Activated gamma-delta T cell (primary cell): ENCODE results near the gene TEAD3.

Experiments used
- DNase-seq: peaks from one replicate; lab custom pipeline; 2025; lab: John Stamatoyannopoulos, UW

TEAD3 gene

DNA sequence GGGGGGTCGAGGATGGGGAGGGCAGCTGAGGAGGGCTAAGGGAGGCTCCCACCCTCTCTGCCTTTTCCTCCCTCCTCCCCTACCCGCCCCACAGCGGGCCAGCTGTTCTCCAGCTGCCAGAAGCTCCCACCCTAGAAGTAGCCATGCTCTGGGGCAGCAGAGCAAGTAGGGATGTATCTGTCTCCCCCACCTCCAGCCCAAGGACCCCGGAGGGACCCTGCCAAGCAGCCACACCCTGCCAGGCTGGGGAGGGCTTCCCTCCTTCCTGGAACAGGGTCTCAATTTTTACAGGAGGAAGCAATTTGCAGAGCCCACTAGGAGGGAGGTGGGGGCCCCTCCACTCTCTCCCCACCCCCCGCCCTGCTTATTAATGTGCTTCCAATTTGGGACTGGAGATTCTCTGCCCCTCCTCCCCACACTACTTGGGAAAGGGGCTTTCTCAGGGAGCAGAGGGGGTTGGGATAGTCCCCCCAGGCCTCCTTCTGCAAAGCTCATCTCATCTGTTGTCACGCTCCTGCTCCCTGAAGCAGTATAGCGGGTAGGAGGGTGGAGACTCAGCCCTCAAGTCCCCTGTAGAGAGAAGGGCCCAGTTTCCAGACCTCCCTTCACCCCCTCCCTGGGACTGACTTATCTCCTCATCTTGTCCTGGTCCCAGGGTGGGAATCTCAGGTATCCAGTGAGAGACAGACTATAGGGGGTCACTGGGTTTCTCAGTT, 4.5 kb downstream of the TEAD3 start:
- no peak for DNase-seq

DNA sequence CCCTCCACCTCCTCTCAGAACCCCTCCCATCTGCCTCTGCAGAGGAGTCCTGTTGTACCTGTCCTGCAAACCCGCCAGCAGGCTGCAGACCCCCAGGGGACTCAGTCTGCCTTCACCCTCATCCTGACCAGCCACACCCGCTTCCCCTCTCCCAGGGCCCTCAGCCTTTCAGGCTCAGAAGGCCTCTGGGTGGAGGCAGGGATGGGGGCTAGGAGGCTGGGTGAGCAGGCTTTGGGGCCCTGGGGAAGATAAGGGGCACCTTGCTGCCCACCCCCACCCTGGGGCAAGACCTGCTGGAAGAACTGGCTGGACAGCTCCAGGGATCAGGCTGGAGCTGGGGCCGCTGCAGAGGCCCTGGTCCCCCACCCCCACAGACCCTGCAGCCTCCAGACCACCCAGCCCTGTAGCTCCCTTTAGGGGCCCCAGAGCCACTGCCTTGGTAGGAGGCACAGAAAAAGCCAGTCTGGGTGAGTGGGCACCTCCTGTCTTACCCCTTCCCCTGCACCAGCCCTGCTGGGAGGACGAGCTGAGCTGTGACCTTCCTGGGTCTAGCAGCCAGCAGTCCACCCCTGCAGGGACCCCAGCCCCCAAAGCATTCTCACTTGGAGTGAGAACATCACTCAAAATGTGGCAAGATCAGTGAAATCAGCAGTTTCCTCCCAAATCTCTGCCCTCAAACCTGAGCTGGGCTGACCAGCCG, 5.2 kb downstream of the TEAD3 start:
- DNase-seq: no peak

DNA sequence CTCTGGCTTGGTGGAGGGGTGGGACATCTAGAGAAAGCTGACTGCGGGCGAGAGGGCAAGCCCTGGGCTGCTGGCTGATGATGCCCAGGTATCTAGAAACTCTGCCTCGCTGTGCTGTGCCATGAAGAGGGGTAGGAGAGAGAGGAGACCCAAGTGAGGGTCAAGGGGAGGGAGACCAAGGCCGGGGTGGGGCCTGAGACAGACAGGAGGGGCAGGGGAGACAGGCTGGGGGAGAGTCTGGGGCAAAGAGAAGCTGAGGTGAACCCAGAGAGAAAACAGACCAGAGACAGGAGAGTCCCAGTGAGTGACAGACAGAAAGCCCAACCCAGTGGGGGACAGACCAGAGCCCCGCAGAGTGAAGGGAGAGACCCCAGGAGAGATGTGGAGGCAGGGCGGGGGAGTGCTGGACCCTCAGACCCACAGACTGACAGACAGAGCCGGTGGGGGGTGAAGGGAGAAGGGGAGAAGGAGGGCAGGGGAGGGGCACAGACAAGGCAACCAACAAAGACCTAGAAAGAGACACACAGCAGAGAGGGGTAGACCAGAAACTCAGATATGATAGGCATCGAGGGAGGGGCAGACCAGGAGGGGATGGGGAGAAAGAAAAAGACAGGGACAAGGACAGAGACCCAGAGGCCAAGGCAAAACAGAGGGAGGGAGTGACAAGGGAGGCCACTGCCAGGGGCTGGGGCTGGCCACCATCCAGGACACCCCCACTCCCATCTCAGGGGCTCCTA, 5.9 kb downstream of the TEAD3 start:
- no peak for DNase-seq

DNA sequence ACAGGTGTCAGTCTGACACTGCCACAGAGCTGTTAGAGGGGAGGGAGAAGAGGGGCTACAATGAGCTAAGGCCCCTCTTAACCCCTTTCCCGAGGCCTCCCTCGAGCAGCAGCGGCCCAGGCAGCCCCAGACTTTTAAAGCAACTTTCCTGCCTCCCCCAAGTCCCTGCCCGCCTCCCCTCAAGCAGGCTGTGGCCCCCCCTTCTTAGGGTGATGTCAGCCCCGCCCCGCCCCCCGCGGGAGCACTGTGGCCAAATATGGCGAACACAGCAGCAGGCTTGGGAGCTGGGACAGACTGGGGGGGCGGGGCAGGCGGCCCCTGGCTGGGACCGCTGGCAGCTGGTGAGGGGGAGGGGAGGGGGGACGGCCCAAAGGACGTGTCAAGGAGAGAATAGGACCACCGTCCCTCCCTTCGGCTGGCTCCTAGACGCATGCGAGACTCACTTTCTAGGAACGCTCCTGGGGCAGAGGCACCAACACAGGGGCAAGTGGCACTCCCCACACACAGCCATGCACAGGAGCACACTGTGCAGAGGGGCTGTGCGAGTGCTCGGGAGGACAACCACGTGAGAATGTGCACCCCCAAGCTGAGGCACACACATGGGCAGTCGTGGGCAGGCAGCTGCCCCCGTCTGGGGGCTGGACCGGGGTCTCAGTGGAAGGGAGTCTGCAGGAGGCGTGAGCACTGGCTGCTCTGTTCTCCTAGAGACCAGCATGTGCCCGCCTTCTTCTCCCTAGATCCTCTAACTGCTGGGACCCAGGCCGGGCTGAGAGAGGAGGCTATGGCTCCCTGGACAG, 6.7 kb downstream of the TEAD3 start:
- DNase-seq: no peak

DNA sequence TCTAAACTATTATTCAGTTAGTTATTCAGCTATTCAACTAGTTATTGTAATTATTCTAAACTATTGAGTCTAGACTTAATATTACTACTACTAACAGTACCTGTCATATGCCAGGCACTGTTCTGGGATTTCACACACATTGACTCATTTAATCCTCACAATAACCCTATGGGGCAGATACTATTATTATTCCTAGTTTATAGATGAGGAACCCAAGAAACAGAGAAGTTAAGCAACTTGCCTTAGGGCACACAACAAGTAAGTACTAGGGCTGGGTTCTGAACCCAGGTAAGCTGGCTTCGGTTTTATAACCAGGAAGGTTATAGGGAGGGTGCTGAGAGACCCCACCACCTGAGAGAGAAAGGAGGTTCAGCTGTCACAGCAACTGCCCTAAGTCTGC, 7.8 kb downstream of the TEAD3 start:
- no peak for DNase-seq

DNA sequence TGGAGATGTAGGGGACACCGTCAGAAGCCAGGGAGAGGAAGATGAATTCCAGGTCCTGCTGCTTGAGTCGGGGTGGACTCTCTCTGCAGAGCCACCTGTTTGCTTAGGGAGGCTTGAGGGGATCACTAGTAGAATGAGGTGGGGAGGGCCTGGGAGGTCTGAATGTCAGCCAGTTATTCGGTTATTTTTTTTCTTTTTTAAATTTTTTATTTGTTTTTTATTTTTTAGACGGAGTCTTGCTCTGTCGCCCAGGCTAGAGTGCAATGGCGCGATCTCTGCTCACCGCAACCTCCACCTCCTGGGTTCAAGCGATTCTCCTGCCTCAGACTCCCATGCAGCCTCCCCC, 8.4 kb downstream of the TEAD3 start:
- DNase-seq: no peak

DNA sequence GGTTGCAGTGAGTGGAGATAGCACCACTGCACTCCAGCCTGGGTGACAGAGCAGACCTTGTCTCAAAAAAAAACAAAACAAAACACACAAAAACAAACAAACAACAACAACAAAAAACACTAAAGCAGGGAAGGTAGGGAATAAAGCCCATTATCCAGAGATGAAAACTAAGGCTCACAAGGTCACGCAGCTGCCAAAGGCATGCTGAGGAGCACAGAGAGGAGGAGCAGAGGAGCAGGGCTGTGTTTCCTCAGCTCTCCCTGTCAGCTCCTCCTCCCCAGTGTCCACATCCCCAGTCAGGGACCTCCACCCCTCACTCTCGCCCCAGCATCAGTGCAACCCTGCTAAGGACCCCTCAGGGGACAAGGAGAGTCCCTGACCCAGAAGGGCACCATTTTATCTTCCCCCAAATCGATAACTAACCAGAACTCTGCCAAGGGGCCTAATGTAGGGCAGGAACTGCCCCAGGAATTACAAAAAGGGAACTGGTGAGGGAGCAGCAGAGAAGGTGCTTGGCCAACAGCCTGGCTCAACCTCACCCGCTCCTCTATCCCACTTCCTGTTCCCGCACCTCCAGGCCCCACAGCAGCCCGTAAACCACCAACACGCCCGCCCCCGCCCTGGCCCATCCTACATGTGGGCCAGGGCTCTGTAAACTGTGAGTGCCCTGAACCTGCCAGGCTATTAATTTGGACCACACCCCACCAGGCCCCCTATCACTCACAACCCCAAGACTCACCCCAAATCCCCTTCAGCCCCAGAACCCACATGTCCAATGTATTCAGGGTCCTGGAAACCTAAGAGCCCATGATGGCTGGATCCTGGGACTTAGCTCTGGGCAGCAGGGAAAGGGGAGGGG, 9.0 kb downstream of the TEAD3 start:
- DNase-seq: no peak

DNA sequence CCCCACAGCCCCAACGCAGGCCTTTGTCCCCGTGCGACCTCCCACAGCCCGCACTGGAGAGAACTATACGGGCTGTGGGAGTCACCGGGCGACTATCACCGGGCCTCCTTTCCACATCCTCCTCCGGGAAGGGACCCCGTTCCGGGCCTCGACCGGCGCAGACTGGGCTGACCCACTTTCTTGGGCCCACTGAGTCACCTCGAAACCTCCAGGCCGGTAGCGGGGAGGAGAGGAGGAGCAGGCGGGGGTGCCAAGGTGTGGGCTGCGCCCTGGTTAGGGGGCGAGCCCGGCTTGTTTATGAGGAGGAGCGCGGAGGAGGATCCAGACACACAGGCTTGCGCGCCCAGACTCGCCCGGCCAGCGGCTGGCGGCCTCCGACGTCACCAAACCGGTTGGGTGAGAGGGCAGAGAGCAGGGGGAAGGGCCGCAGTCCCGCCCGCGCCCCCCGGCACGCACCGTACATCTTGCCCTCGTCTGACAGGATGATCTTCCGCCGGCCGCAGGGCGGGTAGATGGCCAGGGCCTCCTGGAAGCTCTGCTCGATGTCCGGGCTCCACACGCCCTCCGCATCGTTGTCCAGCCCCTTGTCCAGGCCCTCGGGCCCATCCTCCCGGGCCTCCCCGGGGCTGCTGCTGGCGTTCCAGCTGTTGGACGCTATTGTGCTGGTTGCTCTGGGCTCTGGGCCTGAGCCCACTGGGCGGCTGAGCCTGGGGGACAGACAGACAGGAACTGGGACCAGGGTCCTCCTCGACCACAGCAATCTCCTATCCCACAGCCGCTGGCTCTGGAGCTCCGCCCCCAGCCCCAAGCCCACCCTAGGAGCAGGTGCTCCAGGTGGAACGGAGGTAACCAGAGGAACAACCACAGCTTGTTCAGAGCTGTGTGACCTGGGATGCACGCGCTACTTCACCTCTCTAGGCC, 10.6 kb downstream of the TEAD3 start:
- no peak for DNase-seq

DNA sequence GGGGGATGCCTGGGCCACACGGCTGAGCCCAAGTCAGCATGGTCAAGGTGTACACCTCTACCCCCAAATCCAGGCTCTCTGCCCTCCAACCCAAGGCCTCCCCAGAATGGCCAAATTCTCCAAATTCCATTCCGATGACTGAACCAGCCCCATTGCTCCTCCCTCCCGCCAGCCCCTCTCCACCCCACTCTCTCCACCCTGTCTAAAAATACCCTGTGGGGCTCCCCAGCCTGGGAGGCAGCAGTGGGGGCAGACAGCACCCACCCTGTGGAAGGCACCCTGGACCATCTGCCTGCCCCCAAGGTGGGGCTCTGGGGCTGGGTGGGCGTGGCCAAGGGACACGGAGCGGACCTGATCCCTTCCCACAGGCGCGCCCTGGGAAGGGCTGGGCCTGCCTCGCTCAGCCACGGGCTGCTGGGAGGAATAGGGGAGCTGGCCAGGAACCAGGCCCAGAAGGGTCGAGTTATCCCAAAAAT, 11.4 kb downstream of the TEAD3 start:
- DNase-seq: no peak

DNA sequence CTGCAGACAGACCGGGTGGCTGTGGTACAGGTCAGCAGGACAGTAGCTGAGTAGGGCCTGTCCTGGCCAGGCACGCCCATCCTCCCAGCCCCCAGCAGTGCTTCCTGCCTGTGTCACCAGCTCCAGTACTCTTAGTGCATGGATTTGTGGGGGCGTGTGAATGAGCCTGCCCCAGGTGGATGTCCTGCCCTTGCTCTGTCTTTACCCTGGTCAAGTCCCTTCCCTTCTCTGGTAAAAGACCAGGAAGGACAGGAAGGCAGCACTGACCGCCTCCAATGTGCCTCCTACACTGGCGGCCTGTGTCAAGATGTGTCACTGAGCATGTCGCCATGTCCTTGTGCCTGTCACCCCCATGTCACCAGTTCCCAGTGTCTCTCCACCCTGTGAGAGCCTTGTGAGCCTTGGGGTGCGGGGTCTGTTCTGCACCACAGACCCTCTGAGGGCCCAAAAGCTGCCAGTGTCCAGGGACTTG, 11.9 kb downstream of the TEAD3 start:
- no peak for DNase-seq

DNA sequence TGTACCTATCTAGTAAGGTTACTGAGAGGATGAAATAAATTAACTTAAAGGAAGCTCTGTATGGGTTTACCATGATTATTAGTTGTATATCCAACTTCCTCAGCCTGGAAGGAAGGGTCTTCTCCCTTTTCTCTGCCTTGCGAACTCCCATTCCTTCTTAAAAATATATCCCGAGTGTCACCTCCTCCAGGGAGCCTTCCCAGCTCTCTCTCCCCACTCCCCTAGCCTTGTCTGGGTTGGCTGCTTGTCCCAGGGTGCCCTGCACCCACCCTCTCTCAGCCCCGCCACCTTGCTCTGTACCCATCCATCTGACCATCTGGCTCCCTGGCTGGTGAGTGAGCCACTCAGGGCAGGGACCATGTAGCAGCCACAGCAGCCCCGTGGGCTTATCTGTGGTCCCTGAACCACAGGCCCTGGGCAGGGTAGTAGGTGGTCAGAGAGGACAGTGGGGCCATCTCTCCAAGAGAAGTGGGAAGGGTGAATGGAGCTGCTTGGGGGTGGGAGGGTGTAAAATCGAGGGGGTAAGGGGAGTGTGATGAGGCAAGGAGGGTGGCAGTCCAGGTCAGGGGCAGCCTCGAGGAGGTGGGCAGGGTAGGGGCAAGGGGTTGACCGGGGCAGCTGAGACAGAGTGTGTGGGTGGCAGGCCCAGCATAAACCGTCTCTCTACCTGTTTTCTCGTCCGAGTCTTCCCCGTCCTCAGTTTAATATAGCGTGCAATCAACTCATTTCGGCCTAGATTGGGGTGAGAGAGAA, 12.8 kb downstream of the TEAD3 start:
- no peak for DNase-seq

DNA sequence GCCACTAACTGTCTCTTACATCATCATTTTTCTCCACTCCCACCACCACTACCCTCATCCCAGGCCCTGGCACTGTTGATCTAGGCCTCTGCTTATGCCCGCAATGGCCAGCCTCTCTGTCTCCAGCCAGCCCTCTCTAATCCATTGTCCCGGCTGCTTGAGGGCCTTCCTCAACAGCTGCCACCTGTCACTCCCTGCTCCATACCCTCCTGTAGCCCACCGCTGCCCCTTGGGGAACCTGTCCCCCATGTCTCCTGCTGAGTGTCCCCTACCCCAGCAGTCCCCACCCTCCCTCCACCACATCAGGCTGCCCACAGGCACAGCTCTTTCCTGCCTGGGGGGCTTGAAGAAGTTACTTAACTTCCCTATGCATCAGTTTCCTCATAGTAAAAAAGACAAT, 13.4 kb downstream of the TEAD3 start:
- no peak for DNase-seq

DNA sequence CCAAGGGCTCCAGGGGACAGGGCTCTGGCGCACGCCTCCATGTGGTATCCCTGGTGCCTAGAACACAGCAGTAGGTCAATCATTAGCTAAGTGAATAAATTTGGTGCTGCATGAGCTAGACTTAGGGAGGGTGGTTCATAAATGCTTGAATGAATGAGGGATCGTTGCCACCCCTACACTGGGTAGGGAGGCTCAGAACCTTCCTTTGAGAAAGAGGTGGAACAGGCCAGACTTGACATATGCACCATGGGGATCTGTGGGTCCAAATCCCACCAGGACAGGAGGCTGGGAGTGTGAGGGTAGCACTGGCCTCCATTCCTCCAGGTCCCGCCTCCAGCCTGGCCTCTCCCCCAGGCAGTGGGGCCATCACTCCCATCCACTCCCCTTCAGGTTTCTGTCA, 13.8 kb downstream of the TEAD3 start:
- no peak for DNase-seq

DNA sequence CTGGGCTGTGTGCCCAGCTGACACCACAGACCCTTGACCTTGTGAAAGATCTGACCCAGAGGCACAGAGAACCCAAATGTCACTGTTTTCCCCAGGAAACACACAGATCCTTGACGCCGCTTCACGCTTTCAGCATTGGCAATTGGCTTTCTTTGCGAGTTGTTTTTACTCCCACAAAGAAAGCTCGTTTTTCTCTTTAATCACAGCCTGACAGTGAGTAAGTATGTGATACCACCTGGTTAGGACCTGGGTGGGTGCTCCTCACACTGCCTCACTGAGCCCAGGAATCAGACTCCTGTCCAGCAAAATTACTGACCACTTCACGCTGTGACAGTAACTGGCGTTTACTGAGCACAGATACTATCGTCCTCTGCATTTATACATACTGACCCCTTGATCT, 15.7 kb downstream of the TEAD3 start:
- no peak for DNase-seq

DNA sequence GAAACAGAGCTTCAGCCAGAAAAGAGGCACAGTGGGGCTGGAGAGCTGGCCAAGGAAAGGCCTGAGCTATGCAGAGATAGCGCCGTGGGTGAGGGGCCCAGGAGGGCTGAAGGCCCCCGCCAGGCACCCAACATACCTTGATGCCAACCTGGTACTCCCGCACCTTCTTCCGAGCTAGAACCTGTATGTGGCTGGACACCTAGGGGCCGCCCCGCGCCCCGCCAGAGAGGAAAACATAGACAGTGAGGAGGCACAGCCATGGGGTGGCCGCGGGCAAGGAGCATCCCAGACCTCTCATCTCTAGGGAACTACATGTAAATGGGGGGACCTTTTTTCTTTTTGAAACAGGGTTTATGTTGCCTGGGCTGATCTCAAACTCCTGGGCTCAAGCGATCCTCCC, 16.7 kb downstream of the TEAD3 start:
- no peak for DNase-seq

DNA sequence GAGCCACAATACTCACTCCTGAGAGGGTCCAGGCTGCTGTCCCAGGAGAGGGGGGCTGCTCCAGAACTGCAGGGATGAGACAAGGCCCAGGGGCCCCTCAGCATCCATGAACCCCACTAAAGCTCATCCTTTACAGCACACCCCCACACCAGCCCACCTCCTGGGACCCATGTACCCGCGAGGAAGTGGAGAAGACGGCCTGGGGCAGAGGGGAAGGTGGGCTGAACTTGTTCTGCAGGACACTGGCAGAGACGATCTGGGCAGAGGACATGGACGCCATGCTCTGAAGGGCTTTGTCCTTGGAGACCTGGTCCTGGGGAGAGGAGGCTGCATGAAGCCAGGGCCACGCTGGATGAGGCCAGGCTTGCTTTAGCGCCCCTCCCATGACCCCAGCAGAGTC, 18.6 kb downstream of the TEAD3 start:
- DNase-seq: no peak

DNA sequence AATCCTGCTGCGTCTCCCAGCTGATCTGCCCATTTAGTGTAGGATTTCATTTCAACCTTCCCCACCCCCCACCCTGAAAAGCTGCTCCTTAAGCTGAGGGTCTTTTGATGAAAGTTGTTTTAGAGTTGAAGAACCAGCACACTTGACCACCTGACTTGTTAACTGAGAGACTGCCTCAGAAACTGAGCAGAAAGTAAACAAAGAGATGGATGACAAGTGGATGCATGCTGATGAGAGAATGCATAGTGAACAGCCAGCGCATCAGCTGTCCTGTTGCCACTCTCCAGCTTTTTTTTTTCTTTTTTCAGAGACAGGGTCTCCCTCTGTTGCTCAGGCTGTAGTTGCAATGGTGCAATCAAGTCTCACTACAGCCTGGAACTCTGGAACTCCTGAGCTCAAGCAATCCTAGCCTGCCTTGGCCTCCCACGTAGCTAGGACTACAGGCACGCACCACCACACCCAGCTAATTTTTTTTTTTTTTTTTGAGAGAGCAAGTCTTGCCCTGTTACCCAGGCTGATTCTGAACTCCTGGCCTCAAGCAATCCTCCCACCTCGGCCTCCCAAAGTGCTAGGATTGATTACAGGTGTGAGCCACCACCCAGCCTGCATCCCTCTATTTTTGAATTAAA, 19.2 kb downstream of the TEAD3 start:
- DNase-seq: no peak

DNA sequence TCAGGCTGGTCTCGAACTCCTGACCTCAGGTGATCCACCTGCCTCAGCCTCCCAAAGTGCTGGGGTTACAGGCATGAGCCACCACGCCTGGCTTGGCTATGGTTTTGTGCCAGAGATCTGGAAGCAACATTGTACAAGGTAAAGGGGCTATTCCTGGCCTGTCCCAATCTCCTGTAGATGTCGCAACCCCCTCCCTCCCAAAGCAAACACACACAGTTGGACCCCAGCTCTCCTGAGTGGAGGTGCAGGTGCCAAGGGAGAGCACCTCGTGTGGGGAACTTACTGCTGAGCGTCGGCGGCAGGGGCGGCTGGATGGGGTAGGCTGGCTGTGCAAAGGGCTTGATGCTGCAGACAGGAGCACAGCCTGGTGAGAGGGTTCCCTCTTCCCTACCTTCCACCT, 19.9 kb downstream of the TEAD3 start:
- no peak for DNase-seq

DNA sequence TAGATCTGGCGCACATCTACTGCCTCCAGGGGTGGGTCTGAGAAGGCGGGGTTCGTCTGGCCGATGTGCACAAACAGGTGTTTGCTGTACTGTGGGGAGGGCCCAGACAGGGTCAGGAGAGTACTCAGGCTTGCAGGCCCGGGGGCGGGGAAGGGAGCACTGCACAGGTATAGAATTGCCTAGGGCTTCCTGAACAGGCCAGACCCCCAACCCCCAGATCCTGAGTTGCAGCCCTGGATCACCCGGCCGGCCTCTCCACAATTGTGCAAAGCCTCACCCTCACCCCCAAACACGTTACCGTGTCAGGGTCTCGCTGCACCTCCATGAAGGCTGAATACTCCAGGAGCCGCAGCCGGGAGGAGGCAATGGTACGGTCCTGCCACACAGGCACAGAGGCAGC, 20.9 kb downstream of the TEAD3 start:
- no peak for DNase-seq
